ENCODE data around the gene PCSK4.

Gene PCSK4

DNA sequence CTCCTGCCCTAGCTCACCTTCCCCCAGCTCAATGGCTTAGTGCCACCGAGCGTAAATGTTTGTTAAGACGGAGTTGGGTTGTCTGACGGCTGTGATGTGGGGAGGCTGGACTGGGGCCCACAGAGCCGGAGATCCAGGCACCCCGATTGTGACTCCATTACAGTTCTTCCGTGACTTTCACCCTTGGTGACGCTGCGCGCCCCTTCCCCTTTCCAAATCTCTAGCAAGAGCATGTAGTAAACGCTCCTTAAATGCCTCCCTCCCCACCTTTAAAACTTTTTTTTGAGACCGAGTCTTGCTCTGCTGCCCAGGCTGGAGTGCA is 1.7 kb upstream of the PCSK4 start:
- H3K27me3 Mint-ChIP-seq (ENCODE audit: low read depth): peaks cover 30% of the 10 kb centered on the region
- H3K4me1 Mint-ChIP-seq: peaks cover 5% of the 10 kb centered on the region
- H3K9me3 Mint-ChIP-seq: no peaks in the 10 kb centered on the region
- TF ChIP-seq, protein P1, sequence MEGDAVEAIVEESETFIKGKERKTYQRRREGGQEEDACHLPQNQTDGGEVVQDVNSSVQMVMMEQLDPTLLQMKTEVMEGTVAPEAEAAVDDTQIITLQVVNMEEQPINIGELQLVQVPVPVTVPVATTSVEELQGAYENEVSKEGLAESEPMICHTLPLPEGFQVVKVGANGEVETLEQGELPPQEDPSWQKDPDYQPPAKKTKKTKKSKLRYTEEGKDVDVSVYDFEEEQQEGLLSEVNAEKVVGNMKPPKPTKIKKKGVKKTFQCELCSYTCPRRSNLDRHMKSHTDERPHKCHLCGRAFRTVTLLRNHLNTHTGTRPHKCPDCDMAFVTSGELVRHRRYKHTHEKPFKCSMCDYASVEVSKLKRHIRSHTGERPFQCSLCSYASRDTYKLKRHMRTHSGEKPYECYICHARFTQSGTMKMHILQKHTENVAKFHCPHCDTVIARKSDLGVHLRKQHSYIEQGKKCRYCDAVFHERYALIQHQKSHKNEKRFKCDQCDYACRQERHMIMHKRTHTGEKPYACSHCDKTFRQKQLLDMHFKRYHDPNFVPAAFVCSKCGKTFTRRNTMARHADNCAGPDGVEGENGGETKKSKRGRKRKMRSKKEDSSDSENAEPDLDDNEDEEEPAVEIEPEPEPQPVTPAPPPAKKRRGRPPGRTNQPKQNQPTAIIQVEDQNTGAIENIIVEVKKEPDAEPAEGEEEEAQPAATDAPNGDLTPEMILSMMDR (IDR thresholded peaks at IDR 0.05; ENCODE audit: unreplicated experiment in 3 of 3): no peak
- no peaks in the 10 kb centered on the region for H3K36me3 Mint-ChIP-seq (ENCODE audit: low read depth)
- H3K4me3 Mint-ChIP-seq: peak overlapping the region; percentile 80 to 84 (median 81)
- H3K27ac Mint-ChIP-seq: no peak overlapping the region

DNA sequence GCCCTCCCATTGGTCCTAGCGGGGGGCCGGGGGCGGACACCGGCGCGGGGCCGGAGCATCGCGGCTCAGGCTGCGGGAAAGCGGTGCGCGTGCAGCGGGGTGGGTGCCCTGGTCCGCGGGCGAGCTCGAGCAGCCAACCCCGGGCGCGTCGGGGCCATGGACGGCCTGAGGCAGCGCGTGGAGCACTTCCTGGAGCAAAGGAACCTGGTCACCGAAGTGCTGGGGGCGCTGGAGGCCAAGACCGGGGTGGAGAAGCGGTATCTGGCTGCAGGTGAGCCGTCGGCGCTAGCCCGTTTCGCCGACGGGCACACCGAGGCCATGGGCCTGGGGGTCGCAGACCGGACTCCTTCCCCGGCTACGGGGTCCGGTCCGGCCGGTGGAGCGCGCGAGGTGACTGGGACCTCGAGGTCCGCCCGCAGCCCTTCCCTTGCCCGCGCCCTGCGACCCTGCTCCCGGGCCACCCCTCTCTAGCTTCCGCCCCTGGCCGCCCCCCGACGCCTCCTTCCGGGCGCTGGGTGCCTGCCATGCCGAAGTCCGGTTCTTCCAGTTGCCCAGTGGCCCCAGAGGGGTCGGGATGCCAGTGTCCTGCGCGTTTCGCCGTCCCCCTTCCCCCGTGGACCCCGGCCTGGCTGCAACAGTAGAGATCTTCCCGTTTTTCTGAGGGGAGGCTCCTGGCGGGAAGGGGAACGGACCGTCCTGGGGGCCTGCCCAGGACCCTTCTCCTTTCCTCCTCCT is 1.1 kb upstream of the PCSK4 start, which contains the start of gene REEP6:
Gene REEP6, plus strand, starts transcription at position 68 of the 735 bp plus-strand sequence. Its CDS starts 89 bp downstream, at position 157.
- Mint-ChIP-seq H3K9me3 (no peaks in the 10 kb centered on the region), H3K27me3 (ENCODE audit: low read depth) (peaks cover 26% of the 10 kb centered on the region), H3K36me3 (ENCODE audit: low read depth) (no peaks in the 10 kb centered on the region), H3K4me1 (peaks cover 5% of the 10 kb centered on the region), H3K4me3 (peak within 1 kb of the TSS; percentile 85 to 88 (median 87)), H3K27ac (peak within 1 kb of the TSS; percentile 74 to 96 (median 89))
- TF ChIP-seq, protein P1 (IDR thresholded peaks at IDR 0.05; ENCODE audit: unreplicated experiment in 3 of 3): no peak

DNA sequence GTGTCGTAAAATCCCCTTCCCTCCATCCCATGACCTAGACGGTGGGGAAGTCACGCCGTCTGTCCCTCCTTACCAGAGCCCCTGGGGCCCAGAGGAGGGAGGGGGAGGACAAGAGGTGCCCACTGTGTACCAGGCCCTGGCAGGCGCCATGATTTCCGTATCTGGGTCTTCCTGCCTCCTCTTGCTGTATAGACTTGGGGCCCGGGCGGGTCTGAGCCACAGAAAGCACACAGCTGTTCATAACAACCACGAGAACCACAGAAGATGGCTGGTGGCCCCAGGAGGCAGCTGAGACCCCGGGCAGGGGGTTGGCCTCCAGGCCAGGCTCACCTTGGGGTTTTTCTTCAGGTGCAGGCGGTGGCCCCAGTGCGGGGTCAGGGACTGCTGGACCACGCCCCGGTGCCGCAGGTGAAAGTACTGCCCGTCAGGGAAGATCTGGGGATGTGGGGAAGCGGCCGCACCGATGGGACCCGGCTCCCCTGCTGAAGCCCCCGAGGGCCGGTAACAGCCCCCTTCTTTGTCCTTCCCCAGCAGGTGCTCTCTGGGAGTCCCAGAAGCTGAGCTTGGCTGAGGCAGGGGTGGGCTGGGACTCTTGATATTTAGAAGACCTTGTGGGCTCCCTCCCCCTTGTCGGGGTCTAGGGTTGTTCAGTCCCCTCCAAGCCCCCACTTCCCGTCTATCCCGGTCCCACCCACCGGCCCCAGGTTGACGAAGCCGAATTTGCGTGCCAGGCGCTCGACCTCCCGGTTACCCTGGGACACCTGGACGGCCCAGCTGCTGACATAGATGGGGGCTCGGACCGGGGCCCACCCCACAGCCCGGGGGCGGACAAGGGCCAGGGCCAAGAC is 463 bp downstream of the PCSK4 start:
- H3K27me3 Mint-ChIP-seq (ENCODE audit: low read depth): peaks cover 20% of the 10 kb centered on the region
- no peaks in the 10 kb centered on the region for H3K36me3 Mint-ChIP-seq (ENCODE audit: low read depth)
- peaks cover 5% of the 10 kb centered on the region for H3K4me1 Mint-ChIP-seq
- peak overlapping the region; percentile 62 to 87 (median 69) for H3K4me3 Mint-ChIP-seq
- H3K27ac Mint-ChIP-seq: peak overlapping the region in 1 of 3 experiments; percentile 42
- TF ChIP-seq, protein P1 (IDR thresholded peaks at IDR 0.05; ENCODE audit: unreplicated experiment in 3 of 3): no peak
- no peaks in the 10 kb centered on the region for H3K9me3 Mint-ChIP-seq

DNA sequence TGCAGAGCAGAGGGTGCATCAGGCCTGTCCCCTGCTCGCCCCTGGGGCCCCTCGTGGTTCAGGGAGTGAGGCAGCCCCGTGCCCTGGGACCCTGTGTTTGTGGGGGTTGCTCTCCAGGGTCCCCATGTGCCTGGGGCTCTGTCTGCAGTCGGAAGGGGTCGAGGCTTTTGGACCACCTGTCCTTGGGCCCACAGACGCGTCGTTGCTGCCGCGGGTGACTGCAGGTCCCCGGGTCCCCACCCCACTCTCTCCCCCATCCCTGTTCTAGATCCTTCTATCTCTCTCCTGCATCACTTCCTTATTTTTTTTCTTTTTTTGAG is 1.9 kb downstream of the PCSK4 start:
- Mint-ChIP-seq H3K9me3 (no peaks in the 10 kb centered on the region), H3K27ac (no peak overlapping the region)

DNA sequence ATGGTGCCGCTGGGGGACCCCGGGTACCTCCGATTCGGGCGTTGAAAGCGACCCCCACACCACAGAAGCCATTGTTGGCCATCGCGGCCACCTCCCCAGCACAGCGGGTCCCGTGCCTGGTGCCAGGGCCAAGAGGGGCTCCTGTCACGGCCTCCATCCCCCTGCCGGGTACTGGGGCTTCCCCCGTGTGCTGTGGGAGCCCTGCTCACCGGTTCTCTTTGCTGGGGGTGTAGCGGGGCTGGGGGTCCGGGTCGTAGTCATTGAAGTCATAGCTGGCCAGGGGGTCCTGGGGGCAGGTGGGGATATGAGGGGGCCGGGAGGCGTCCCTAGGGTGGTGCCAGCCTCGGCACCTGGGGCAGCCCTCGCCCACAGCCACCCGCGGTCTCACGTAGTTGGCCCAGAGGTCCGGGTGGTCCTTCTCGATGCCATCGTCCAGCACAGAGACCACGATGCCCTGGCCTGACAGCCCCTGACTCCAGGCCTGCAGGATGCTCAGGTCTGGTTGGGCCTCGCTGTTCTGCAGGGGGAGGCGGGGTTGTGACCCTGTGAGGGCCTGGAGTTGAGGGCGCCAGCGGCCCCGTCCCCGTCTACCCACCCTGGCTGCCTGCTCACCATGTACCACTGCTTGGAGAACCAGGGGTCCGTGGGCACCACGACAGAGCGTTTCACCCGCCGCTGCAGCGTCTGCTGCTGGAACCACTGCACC is 2.4 kb downstream of the PCSK4 start:
- no peak overlapping the region for H3K4me3 Mint-ChIP-seq
- no peaks in the 10 kb centered on the region for H3K36me3 Mint-ChIP-seq (ENCODE audit: low read depth)
- H3K4me1 Mint-ChIP-seq: peaks cover 5% of the 10 kb centered on the region
- H3K27me3 Mint-ChIP-seq (ENCODE audit: low read depth): peaks cover 11% of the 10 kb centered on the region
- TF ChIP-seq, protein P1 (IDR thresholded peaks at IDR 0.05; ENCODE audit: unreplicated experiment in 3 of 3): no peak
- no peak overlapping the region for H3K27ac Mint-ChIP-seq
- H3K9me3 Mint-ChIP-seq: no peaks in the 10 kb centered on the region

More for the DNA sequence above, 1.9 kb downstream of the PCSK4 start:
- Mint-ChIP-seq H3K27me3 (ENCODE audit: low read depth) (peaks cover 12% of the 10 kb centered on the region), H3K36me3 (ENCODE audit: low read depth) (no peaks in the 10 kb centered on the region), H3K4me3 (peak overlapping the region in 1 of 3 experiments; percentile 21), H3K4me1 (peaks cover 5% of the 10 kb centered on the region)
- TF ChIP-seq, protein P1 (IDR thresholded peaks at IDR 0.05; ENCODE audit: unreplicated experiment in 3 of 3): no peak
